Endodermal cell (in vitro differentiated cells): ENCODE measurements around the gene CD84. TPM values are rescaled to one million over a fixed set of nuclear protein-coding genes. Genes with fewer than 3 reads are reported as not detected.

Source experiments
- DNase-seq: peaks from one replicate; pipeline ENCODE4 v3.0.0-alpha.2; 2017
- H3K27ac ChIP-seq: 2 replicates; pipeline ENCODE4 v1.5.1; 2013; ENCODE audit warnings: mild to moderate bottlenecking, low read depth, low read length, moderate library complexity
- H3K27me3 ChIP-seq: 2 replicates; pipeline ENCODE4 v1.6.1; 2013; ENCODE audit warnings: mild to moderate bottlenecking, low read length, moderate library complexity; ENCODE audit not compliant: insufficient read depth, control insufficient read depth, poor library complexity, severe bottlenecking
- H3K36me3 ChIP-seq: 2 replicates; pipeline ENCODE4 v1.7.0; 2013; ENCODE audit warnings: mild to moderate bottlenecking, low read length, moderate library complexity; ENCODE audit not compliant: control insufficient read depth, insufficient read depth
- H3K4me1 ChIP-seq: one replicate; pipeline ENCODE4 v1.7.0; 2013; ENCODE audit warnings: low read length; ENCODE audit not compliant: control insufficient read depth, insufficient read depth
- H3K4me3 ChIP-seq: 2 replicates; pipeline ENCODE4 v1.5.1; 2013; ENCODE audit warnings: mild to moderate bottlenecking, low read length, moderate library complexity
- H3K9ac ChIP-seq: 2 replicates; pipeline ENCODE4 v1.6.1; 2013; ENCODE audit warnings: mild to moderate bottlenecking, low read length, moderate library complexity; ENCODE audit not compliant: poor library complexity, severe bottlenecking; ENCODE audit errors: extremely low read depth
- H3K9me3 ChIP-seq: 2 replicates; pipeline ENCODE4 v1.6.1; 2013; ENCODE audit warnings: mild to moderate bottlenecking, low read length, moderate library complexity; ENCODE audit not compliant: control insufficient read depth
- H3K27ac Mint-ChIP-seq: 2 replicates; pipeline ENCODE4 v1.8.0; 2020; ENCODE audit warnings: mixed read lengths
- H3K27me3 Mint-ChIP-seq: 2 replicates; pipeline ENCODE4 v1.8.0; 2021; ENCODE audit warnings: mild to moderate bottlenecking, mixed read lengths; ENCODE audit not compliant: insufficient read depth
- H3K36me3 Mint-ChIP-seq: 2 replicates; pipeline ENCODE4 v1.8.0; 2020; ENCODE audit warnings: low read depth, mixed read lengths
- H3K4me1 Mint-ChIP-seq: 2 replicates; pipeline ENCODE4 v1.8.0; 2020; ENCODE audit warnings: mixed read lengths
- H3K4me3 Mint-ChIP-seq: 2 replicates; pipeline ENCODE4 v1.8.0; 2020; ENCODE audit warnings: mild to moderate bottlenecking, moderate library complexity, mixed read lengths
- H3K9me3 Mint-ChIP-seq: 2 replicates; pipeline ENCODE4 v1.8.0; 2020; ENCODE audit warnings: mild to moderate bottlenecking, mixed read lengths
- WGBS, 2 experiments: methylation state at CpG; one replicate each; pipeline versions ENCODE4 v1.1.5 to v1.1.7; 2013; ENCODE audit warnings: missing lambda C conversion rate in 2 of 2, mixed read lengths in 1 of 2; ENCODE audit not compliant: insufficient coverage in 1 of 2, insufficient read length in 1 of 2; 5-methylcytosine and 5-hydroxymethylcytosine counted together
- total RNA-seq, 2 donors: library from RNA; stranded (reverse); fragmentation: NEBNext Ultra II Directional in 1 of 2; extraction: Animal tissue kit (Norgen Biotek cat#: 25700) in 1 of 2; gene quantifications; 2 replicates in 1 of 2; 3 replicates in 1 of 2; pipeline ENCODE4 v1.2.1, GENCODE V29; 2021
- TF ChIP-seq, protein P1 (sequence below): fragments of 200-600 bp; sonication (generic); conservative IDR thresholded peaks from 2 replicates; pipeline ENCODE4 v1.5.0; 2021; ENCODE audit warnings: antibody characterized with exemption, mild to moderate bottlenecking

Gene CD84
- total RNA-seq, 2 donors from 2014 or later = not detected

DNA sequence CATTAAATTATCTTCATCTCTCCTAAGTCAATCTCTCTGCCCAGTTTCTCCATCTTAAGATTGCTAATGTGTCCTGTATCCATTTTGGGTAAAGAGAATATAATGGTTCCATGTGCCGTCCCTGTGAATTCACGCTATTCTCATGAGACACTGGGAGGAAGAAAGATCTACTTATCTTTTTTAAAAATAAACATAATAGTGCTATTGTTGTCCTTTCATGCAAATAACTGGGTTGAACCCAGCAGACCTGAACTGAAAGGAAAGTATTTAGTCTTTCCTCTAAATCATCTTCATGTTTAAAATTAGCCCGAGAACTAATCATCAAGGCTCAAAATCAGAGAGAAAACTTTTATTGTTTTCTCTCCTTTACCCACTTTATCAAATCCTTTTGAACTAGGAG is 45.2 kb upstream of the CD84 start:
- H3K27me3 ChIP-seq = no peaks in the 10 kb centered on the region
- H3K36me3 ChIP-seq = no peaks in the 10 kb centered on the region
- Mint-ChIP-seq H3K36me3 (no peaks in the 10 kb centered on the region), H3K9me3 (no peaks in the 10 kb centered on the region), H3K4me3 (no peak overlapping the region), H3K27me3 (no peaks in the 10 kb centered on the region), H3K4me1 (peaks cover 15% of the 10 kb centered on the region), H3K27ac (no peak overlapping the region)
- no peak overlapping the region for H3K9ac ChIP-seq
- TF ChIP-seq, protein P1, sequence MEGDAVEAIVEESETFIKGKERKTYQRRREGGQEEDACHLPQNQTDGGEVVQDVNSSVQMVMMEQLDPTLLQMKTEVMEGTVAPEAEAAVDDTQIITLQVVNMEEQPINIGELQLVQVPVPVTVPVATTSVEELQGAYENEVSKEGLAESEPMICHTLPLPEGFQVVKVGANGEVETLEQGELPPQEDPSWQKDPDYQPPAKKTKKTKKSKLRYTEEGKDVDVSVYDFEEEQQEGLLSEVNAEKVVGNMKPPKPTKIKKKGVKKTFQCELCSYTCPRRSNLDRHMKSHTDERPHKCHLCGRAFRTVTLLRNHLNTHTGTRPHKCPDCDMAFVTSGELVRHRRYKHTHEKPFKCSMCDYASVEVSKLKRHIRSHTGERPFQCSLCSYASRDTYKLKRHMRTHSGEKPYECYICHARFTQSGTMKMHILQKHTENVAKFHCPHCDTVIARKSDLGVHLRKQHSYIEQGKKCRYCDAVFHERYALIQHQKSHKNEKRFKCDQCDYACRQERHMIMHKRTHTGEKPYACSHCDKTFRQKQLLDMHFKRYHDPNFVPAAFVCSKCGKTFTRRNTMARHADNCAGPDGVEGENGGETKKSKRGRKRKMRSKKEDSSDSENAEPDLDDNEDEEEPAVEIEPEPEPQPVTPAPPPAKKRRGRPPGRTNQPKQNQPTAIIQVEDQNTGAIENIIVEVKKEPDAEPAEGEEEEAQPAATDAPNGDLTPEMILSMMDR = no peak
- H3K4me3 ChIP-seq = no peak overlapping the region
- H3K4me1 ChIP-seq = peaks cover 7% of the 10 kb centered on the region
- 80 to 98% methylated on average over 1 to 3 of the region's 3 CpGs for WGBS, 2 experiments
- DNase-seq = no peak
- H3K9me3 ChIP-seq = peaks cover under 1% of the 10 kb centered on the region
- no peak overlapping the region for H3K27ac ChIP-seq

DNA sequence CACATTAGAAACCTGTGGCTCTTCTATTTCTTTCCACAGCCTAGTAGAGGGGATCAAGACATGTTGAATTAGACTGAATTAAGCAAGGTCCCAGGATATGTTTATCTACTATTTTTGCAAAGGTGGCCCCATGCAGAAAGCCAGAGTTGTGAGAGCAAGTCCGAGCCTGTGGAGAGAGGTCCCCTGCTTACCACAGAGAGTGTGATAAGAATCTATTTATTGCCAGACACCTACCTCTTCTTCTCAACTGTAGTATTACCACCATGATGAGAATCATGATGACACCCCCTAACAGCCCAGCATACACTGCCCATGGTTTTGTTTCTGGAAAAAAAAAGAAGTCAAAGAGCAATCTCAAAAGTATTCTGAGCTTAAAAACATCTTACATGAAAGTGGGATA is 44.6 kb upstream of the CD84 start:
- H3K4me1 Mint-ChIP-seq = peaks cover 11% of the 10 kb centered on the region
- H3K36me3 ChIP-seq = no peaks in the 10 kb centered on the region
- no peak overlapping the region for H3K9ac ChIP-seq
- H3K4me3 Mint-ChIP-seq = no peak overlapping the region
- H3K4me3 ChIP-seq = no peak overlapping the region
- 90% methylated on average over 1 of the region's 1 CpG; no CpG with 5 or more reads in 1 of the 2 experiments for WGBS, 2 experiments
- DNase-seq = no peak
- peaks cover 7% of the 10 kb centered on the region for H3K9me3 ChIP-seq
- no peak overlapping the region for H3K27ac ChIP-seq
- peaks cover 4% of the 10 kb centered on the region for H3K4me1 ChIP-seq
- H3K9me3 Mint-ChIP-seq = peaks cover 4% of the 10 kb centered on the region
- peaks cover 1% of the 10 kb centered on the region for H3K36me3 Mint-ChIP-seq
- no peak overlapping the region for H3K27ac Mint-ChIP-seq
- TF ChIP-seq, protein P1 = no peak
- H3K27me3 ChIP-seq = no peaks in the 10 kb centered on the region
- H3K27me3 Mint-ChIP-seq = no peaks in the 10 kb centered on the region

DNA sequence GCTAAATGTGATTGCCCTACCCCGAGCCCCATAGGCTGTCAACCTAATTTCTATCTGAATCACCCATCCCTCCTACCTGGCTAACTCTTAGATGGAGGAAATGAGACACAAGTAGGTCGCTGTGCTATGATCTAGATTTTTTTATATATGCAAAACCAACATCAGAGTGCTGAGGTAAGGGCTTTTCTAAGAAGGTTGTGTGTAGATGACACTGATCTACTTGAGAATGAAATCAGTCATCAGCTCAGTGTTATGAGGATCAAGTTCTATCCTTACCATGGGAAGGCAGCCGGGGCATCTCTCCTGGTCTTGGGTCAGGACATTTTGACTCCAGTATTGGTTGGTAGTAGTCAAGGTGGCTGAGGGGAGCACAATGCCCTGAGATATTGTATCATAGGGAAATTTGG is 43.9 kb upstream of the CD84 start:
- Histone ChIP-seq H3K27me3 (no peaks in the 10 kb centered on the region), H3K4me3 (no peak overlapping the region), H3K4me1 (peaks cover 2% of the 10 kb centered on the region), H3K9ac (no peak overlapping the region), H3K27ac (no peak overlapping the region), H3K36me3 (no peaks in the 10 kb centered on the region), H3K9me3 (peaks cover 12% of the 10 kb centered on the region)
- DNase-seq = no peak
- peaks cover 2% of the 10 kb centered on the region for H3K36me3 Mint-ChIP-seq
- WGBS, 2 experiments = 92% methylated on average over 2 of the region's 3 CpGs; no CpG with 5 or more reads in 1 of the 2 experiments
- TF ChIP-seq, protein P1 = no peak
- H3K9me3 Mint-ChIP-seq = peaks cover 8% of the 10 kb centered on the region
- no peaks in the 10 kb centered on the region for H3K27me3 Mint-ChIP-seq
- H3K4me1 Mint-ChIP-seq = peaks cover 6% of the 10 kb centered on the region
- H3K4me3 Mint-ChIP-seq = no peak overlapping the region
- H3K27ac Mint-ChIP-seq = no peak overlapping the region
